H9 (cell line): Measurements from ENCODE around the gene RHOH. TPM values are rescaled to one million over a fixed set of nuclear protein-coding genes. Genes with fewer than 3 reads are reported as not detected.

ENCODE experiments used
- DNase-seq: peaks from one replicate; pipeline ENCODE4 v3.0.0-alpha.2; 2017
- H2AFZ ChIP-seq: one replicate; pipeline ENCODE4 v1.6.1; 2013; ENCODE audit warnings: mild to moderate bottlenecking, low read length, control low read depth, moderate library complexity
- H2AK5ac ChIP-seq: 2 replicates; pipeline ENCODE4 v1.6.1; 2013; ENCODE audit warnings: low read length, control low read depth, mixed read lengths; ENCODE audit not compliant: insufficient read length
- H2BK120ac ChIP-seq: one replicate; pipeline ENCODE4 v1.6.1; 2013; ENCODE audit warnings: low read depth, mild to moderate bottlenecking, low read length, control low read depth, inconsistent platforms; ENCODE audit not compliant: poor library complexity, severe bottlenecking
- H2BK12ac ChIP-seq: 2 replicates; pipeline ENCODE4 v1.6.1; 2013; ENCODE audit warnings: low read length, control low read depth, mixed read lengths, low read depth; ENCODE audit not compliant: insufficient read length
- H2BK15ac ChIP-seq: 2 replicates; pipeline ENCODE4 v1.6.1; 2013; ENCODE audit warnings: low read depth, low read length, control low read depth
- H2BK20ac ChIP-seq: one replicate; pipeline ENCODE4 v1.6.1; 2013; ENCODE audit warnings: low read depth, mild to moderate bottlenecking, low read length, control low read depth, inconsistent platforms; ENCODE audit not compliant: poor library complexity, severe bottlenecking
- H2BK5ac ChIP-seq: 2 replicates; pipeline ENCODE4 v1.6.1; 2013; ENCODE audit warnings: low read length, control low read depth, mixed read lengths; ENCODE audit not compliant: insufficient read length
- H3K14ac ChIP-seq: 2 replicates; pipeline ENCODE4 v1.6.1; 2013; ENCODE audit warnings: low read length, control low read depth; ENCODE audit not compliant: insufficient read depth
- H3K18ac ChIP-seq: 2 replicates; pipeline ENCODE4 v1.6.1; 2013; ENCODE audit warnings: low read depth, mild to moderate bottlenecking, mixed read lengths, low read length, control low read depth; ENCODE audit not compliant: insufficient read length
- H3K23ac ChIP-seq: 2 replicates; pipeline ENCODE4 v1.6.1; 2013; ENCODE audit warnings: low read length, control low read depth, mixed read lengths, low read depth; ENCODE audit not compliant: insufficient read length
- H3K23me2 ChIP-seq: 2 replicates; pipeline ENCODE4 v1.6.1; 2013; ENCODE audit warnings: low read depth, mild to moderate bottlenecking, mixed read lengths, low read length, control low read depth; ENCODE audit not compliant: insufficient read length, poor library complexity, severe bottlenecking
- H3K27ac ChIP-seq: 2 replicates; pipeline ENCODE4 v1.5.1; 2013; ENCODE audit warnings: low read length, control low read depth, mixed read lengths, low read depth; ENCODE audit not compliant: insufficient read length
- H3K27me3 ChIP-seq: 2 replicates; pipeline ENCODE4 v1.6.1; 2013; ENCODE audit warnings: low read length, control low read depth, inconsistent platforms; ENCODE audit not compliant: insufficient read depth
- H3K4ac ChIP-seq: 2 replicates; pipeline ENCODE4 v1.6.1; 2013; ENCODE audit warnings: low read depth, mild to moderate bottlenecking, control low read depth, inconsistent platforms, low read length, moderate library complexity
- H3K4me1 ChIP-seq: 2 replicates; pipeline ENCODE4 v1.6.1; 2013; ENCODE audit warnings: low read length, control low read depth, inconsistent platforms; ENCODE audit not compliant: insufficient read depth
- H3K4me2 ChIP-seq: 2 replicates; pipeline ENCODE4 v1.6.1; 2013; ENCODE audit warnings: low read length, control low read depth, mixed read lengths; ENCODE audit not compliant: insufficient read length, insufficient read depth
- H3K56ac ChIP-seq: 2 replicates; pipeline ENCODE4 v1.6.1; 2013; ENCODE audit warnings: low read depth, mild to moderate bottlenecking, mixed read lengths, low read length, control low read depth; ENCODE audit not compliant: insufficient read length
- H3K79me1 ChIP-seq: 2 replicates; pipeline ENCODE4 v1.6.1; 2013; ENCODE audit warnings: low read depth, mild to moderate bottlenecking, moderate library complexity, low read length, control low read depth, inconsistent platforms; ENCODE audit not compliant: insufficient read depth, poor library complexity, severe bottlenecking
- H3K79me2 ChIP-seq: 2 replicates; pipeline ENCODE4 v1.6.1; 2013; ENCODE audit warnings: low read length, control low read depth, inconsistent platforms; ENCODE audit not compliant: insufficient read depth
- H3K9ac ChIP-seq: 2 replicates; pipeline ENCODE4 v1.6.1; 2013; ENCODE audit warnings: low read length, control low read depth, mixed read lengths; ENCODE audit not compliant: insufficient read length; ENCODE audit errors: extremely low read depth
- H3K9me3 ChIP-seq: one replicate; pipeline ENCODE4 v1.6.1; 2013; ENCODE audit warnings: low read depth, low read length, inconsistent platforms; ENCODE audit not compliant: control insufficient read depth
- H3T11ph ChIP-seq: one replicate; pipeline ENCODE4 v1.6.1; 2013; ENCODE audit warnings: mild to moderate bottlenecking, low read length, control low read depth, inconsistent platforms
- H4K20me1 ChIP-seq: one replicate; pipeline ENCODE4 v1.6.1; 2013; ENCODE audit not compliant: control insufficient read depth, insufficient read length, insufficient read depth
- H4K5ac ChIP-seq: 2 replicates; pipeline ENCODE4 v1.6.1; 2013; ENCODE audit warnings: low read depth, mild to moderate bottlenecking, mixed read lengths, low read length, control low read depth; ENCODE audit not compliant: insufficient read length
- H4K8ac ChIP-seq: replicated peaks from 2 replicates; pipeline ENCODE4 v1.6.1; 2013; ENCODE audit warnings: low read length, control low read depth, mixed read lengths, low read depth; ENCODE audit not compliant: insufficient read length
- H4K91ac ChIP-seq: 2 replicates; pipeline ENCODE4 v1.6.1; 2013; ENCODE audit warnings: low read depth, mild to moderate bottlenecking, moderate library complexity, mixed read lengths, low read length, control low read depth; ENCODE audit not compliant: insufficient read length
- H3K27ac Mint-ChIP-seq, 3 experiments: 2 replicates in 2 of 3; 3 replicates in 1 of 3; pipeline ENCODE4 v1.8.0; 2020 to 2021; ENCODE audit warnings: mixed read lengths in 3 of 3, mild to moderate bottlenecking in 1 of 3, moderate library complexity in 1 of 3
- H3K27me3 Mint-ChIP-seq: 2 replicates; pipeline ENCODE4 v1.8.0; 2021; ENCODE audit warnings: low read depth, mild to moderate bottlenecking, moderate library complexity, mixed read lengths
- H3K36me3 Mint-ChIP-seq, 3 experiments: 2 replicates in 2 of 3; 3 replicates in 1 of 3; pipeline ENCODE4 v1.8.0; 2020 to 2021; ENCODE audit warnings: low read depth in 3 of 3, mixed read lengths in 3 of 3; ENCODE audit not compliant: insufficient read depth in 1 of 3
- H3K4me1 Mint-ChIP-seq, 2 experiments: 2 replicates each; pipeline ENCODE4 v1.8.0; 2020; ENCODE audit warnings: mixed read lengths in 2 of 2
- H3K4me3 Mint-ChIP-seq, 2 experiments: 2 replicates in 1 of 2; 3 replicates in 1 of 2; pipeline ENCODE4 v1.8.0; 2020 to 2021; ENCODE audit warnings: mild to moderate bottlenecking in 2 of 2, mixed read lengths in 2 of 2, moderate library complexity in 1 of 2
- H3K9me3 Mint-ChIP-seq, 2 experiments: 2 replicates in 1 of 2; 3 replicates in 1 of 2; pipeline ENCODE4 v1.8.0; 2020; ENCODE audit warnings: mild to moderate bottlenecking in 2 of 2, mixed read lengths in 2 of 2, moderate library complexity in 1 of 2
- CTCF ChIP-seq: fragments of 200-600 bp; sonication (generic); conservative IDR thresholded peaks from 3 replicates; pipeline ENCODE4 v1.8.0; 2021; ENCODE audit warnings: antibody characterized with exemption, mild to moderate bottlenecking
- WGBS: extraction: QIAGEN DNeasy Blood & Tissue Kit; methylation state at CpG from one replicate; pipeline ENCODE4 v1.1.7; 2013; ENCODE audit warnings: missing lambda C conversion rate, low lambda C conversion rate, mixed read lengths; ENCODE audit not compliant: insufficient read length; ENCODE audit errors: extremely low coverage; 5-methylcytosine and 5-hydroxymethylcytosine counted together
- total RNA-seq: library from RNA; stranded (reverse); gene quantifications from 2 replicates; pipeline ENCODE4 v1.2.1, GENCODE V29; 2021

RHOH gene
- total RNA-seq, 1 experiment from 2014 or later: 7.1 TPM

GRCh38 chr4:40256329-40256728 is 59.5 kb downstream of the RHOH start:
- H2AFZ ChIP-seq: no peak overlapping the region
- H3K27ac ChIP-seq: no peak overlapping the region

More at GRCh38 chr4:40256329-40256728, 59.5 kb downstream of the RHOH start:
- no peak overlapping the region for H3K4me3 Mint-ChIP-seq
- no CpG with 5 or more reads among the region's 5 CpGs for WGBS
- peak overlapping the region; percentile 64 for H3K18ac ChIP-seq
- no peaks in the 10 kb centered on the region for H3K79me1 ChIP-seq
- no peak overlapping the region for H4K8ac ChIP-seq
- no peak overlapping the region for H3K9ac ChIP-seq
- no peaks in the 10 kb centered on the region for H4K20me1 ChIP-seq
- TF ChIP-seq CTCF: no peak
- H3K27me3 Mint-ChIP-seq: peaks cover 4% of the 10 kb centered on the region; the same call in 1 of the 2 replicates
- no peak overlapping the region for H2BK12ac ChIP-seq
- H3K4me1 ChIP-seq: no peaks in the 10 kb centered on the region; the same call in 1 of the 2 replicates
- no peak overlapping the region for H3K4me2 ChIP-seq
- no peak overlapping the region for H3K14ac ChIP-seq
- H3K23me2 ChIP-seq: no peaks in the 10 kb centered on the region
- no peak overlapping the region for H3K23ac ChIP-seq
- no peak overlapping the region for H2BK15ac ChIP-seq
- DNase-seq: no peak
- H4K5ac ChIP-seq: no peak overlapping the region
- peaks cover 12 to 21% of the 10 kb centered on the region in 2 experiments for H3K4me1 Mint-ChIP-seq
- no peak overlapping the region for H3K4ac ChIP-seq
- H3K79me2 ChIP-seq: no peaks in the 10 kb centered on the region
- no peaks in the 10 kb centered on the region for H3K9me3 Mint-ChIP-seq
- H3K36me3 Mint-ChIP-seq: no peaks in the 10 kb centered on the region
- H3K56ac ChIP-seq: no peak overlapping the region
- no peaks in the 10 kb centered on the region for H3K27me3 ChIP-seq
- H2BK5ac ChIP-seq: no peak overlapping the region
- H3K27ac Mint-ChIP-seq: no peak overlapping the region
- no peak overlapping the region for H2BK20ac ChIP-seq
- H3T11ph ChIP-seq: no peak overlapping the region
- H3K9me3 ChIP-seq: no peaks in the 10 kb centered on the region
- H2BK120ac ChIP-seq: no peak overlapping the region
- H4K91ac ChIP-seq: no peak overlapping the region
- H2AK5ac ChIP-seq: no peak overlapping the region
